ENCODE data around the gene KCNQ1.
A peak's percentile ranks its signal among the peaks of the same experiment; 100 is the strongest.

Gene KCNQ1

GRCh38 chr11:2868506-2869133 lies 423.8 kb downstream of the KCNQ1 start:
- no peaks in the 10 kb centered on the region for H3K36me3 ChIP-seq (ENCODE audit: insufficient read depth, low read length)
- no peak overlapping the region for H3K4me2 ChIP-seq (ENCODE audit: insufficient read depth, low read length)
- no peak overlapping the region for H3K27ac ChIP-seq (ENCODE audit: low read length)
- H3K4me3 ChIP-seq (ENCODE audit: low read depth in 1 of 2, low read length in 2 of 2): no peak overlapping the region
- H3K9me3 ChIP-seq (ENCODE audit: insufficient read depth, low read length, severe bottlenecking): no peaks in the 10 kb centered on the region
- ATAC-seq (ENCODE audit: insufficient read depth, low read depth) (no peak), DNase-seq (no peak)
- no peak overlapping the region for H3K9ac ChIP-seq (ENCODE audit: low read depth, low read length)
- H3K79me2 ChIP-seq (ENCODE audit: insufficient read depth, low read length): no peaks in the 10 kb centered on the region
- H3K27me3 ChIP-seq (ENCODE audit: insufficient read depth, low read length, poor library complexity): no peaks in the 10 kb centered on the region
- no peak overlapping the region for H2AFZ ChIP-seq (ENCODE audit: low read depth, low read length)
- no peak for TF ChIP-seq EZH2 (IDR thresholded peaks at IDR 0.05; ENCODE audit: borderline replicate concordance, low read depth, low read length, severe bottlenecking)
- TF ChIP-seq, protein P1, sequence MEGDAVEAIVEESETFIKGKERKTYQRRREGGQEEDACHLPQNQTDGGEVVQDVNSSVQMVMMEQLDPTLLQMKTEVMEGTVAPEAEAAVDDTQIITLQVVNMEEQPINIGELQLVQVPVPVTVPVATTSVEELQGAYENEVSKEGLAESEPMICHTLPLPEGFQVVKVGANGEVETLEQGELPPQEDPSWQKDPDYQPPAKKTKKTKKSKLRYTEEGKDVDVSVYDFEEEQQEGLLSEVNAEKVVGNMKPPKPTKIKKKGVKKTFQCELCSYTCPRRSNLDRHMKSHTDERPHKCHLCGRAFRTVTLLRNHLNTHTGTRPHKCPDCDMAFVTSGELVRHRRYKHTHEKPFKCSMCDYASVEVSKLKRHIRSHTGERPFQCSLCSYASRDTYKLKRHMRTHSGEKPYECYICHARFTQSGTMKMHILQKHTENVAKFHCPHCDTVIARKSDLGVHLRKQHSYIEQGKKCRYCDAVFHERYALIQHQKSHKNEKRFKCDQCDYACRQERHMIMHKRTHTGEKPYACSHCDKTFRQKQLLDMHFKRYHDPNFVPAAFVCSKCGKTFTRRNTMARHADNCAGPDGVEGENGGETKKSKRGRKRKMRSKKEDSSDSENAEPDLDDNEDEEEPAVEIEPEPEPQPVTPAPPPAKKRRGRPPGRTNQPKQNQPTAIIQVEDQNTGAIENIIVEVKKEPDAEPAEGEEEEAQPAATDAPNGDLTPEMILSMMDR (IDR thresholded peaks at IDR 0.05; ENCODE audit: borderline replicate concordance, extremely low read depth, low read length, poor library complexity, severe bottlenecking): no peak
- no peaks in the 10 kb centered on the region for H3K4me1 ChIP-seq (ENCODE audit: insufficient read depth, low read length)
- H4K20me1 ChIP-seq (ENCODE audit: insufficient read depth, low read length): no peaks in the 10 kb centered on the region

DNA sequence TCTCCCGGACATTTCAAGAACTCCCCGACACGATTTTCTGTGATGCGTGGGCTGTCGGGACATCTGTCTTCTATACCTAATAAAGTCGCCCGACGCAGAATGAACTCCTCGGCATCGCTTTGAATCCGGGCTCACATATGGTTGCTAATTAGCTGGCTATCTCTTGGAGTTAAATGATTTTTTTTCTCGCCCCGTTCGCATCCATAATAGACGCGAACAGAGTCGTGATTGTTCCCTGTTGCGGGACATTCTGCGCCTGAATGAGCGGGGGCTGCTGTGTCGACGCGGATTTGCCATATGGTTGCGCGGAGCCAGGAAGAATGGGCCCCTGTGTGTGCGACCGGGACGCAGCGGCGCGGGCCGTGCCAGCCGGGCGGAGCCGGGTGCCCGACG lies 424.3 kb downstream of the KCNQ1 start:
- Histone ChIP-seq H3K27ac (ENCODE audit: low read length) (no peak overlapping the region), H3K4me2 (ENCODE audit: insufficient read depth, low read length) (no peak overlapping the region), H3K79me2 (ENCODE audit: insufficient read depth, low read length) (no peaks in the 10 kb centered on the region), H2AFZ (ENCODE audit: low read depth, low read length) (no peak overlapping the region), H4K20me1 (ENCODE audit: insufficient read depth, low read length) (no peaks in the 10 kb centered on the region), H3K4me3 (ENCODE audit: low read depth in 1 of 2, low read length in 2 of 2) (no peak overlapping the region), H3K9ac (ENCODE audit: low read depth, low read length) (no peak overlapping the region), H3K27me3 (ENCODE audit: insufficient read depth, low read length, poor library complexity) (no peaks in the 10 kb centered on the region), H3K36me3 (ENCODE audit: insufficient read depth, low read length) (no peaks in the 10 kb centered on the region), H3K4me1 (ENCODE audit: insufficient read depth, low read length) (no peaks in the 10 kb centered on the region), H3K9me3 (ENCODE audit: insufficient read depth, low read length, severe bottlenecking) (no peaks in the 10 kb centered on the region)
- ATAC-seq (ENCODE audit: insufficient read depth, low read depth) (no peak), DNase-seq (no peak)
- TF ChIP-seq, protein P1 (IDR thresholded peaks at IDR 0.05; ENCODE audit: borderline replicate concordance, extremely low read depth, low read length, poor library complexity, severe bottlenecking): no peak
- no peak for TF ChIP-seq EZH2 (IDR thresholded peaks at IDR 0.05; ENCODE audit: borderline replicate concordance, low read depth, low read length, severe bottlenecking)

GRCh38 chr11:2869561-2870427 lies 425.0 kb downstream of the KCNQ1 start:
- Histone ChIP-seq H4K20me1 (ENCODE audit: insufficient read depth, low read length) (no peaks in the 10 kb centered on the region), H3K27me3 (ENCODE audit: insufficient read depth, low read length, poor library complexity) (no peaks in the 10 kb centered on the region), H3K4me3 (ENCODE audit: low read depth in 1 of 2, low read length in 2 of 2) (no peak overlapping the region), H2AFZ (ENCODE audit: low read depth, low read length) (no peak overlapping the region), H3K27ac (ENCODE audit: low read length) (no peak overlapping the region), H3K9ac (ENCODE audit: low read depth, low read length) (no peak overlapping the region), H3K9me3 (ENCODE audit: insufficient read depth, low read length, severe bottlenecking) (no peaks in the 10 kb centered on the region), H3K4me2 (ENCODE audit: insufficient read depth, low read length) (no peak overlapping the region), H3K79me2 (ENCODE audit: insufficient read depth, low read length) (no peaks in the 10 kb centered on the region), H3K4me1 (ENCODE audit: insufficient read depth, low read length) (no peaks in the 10 kb centered on the region), H3K36me3 (ENCODE audit: insufficient read depth, low read length) (no peaks in the 10 kb centered on the region)
- ATAC-seq (ENCODE audit: insufficient read depth, low read depth) (no peak), DNase-seq (no peak)
- TF ChIP-seq EZH2 (IDR thresholded peaks at IDR 0.05; ENCODE audit: borderline replicate concordance, low read depth, low read length, severe bottlenecking): no peak

GRCh38 chr11:2870460-2870859 lies 425.7 kb downstream of the KCNQ1 start:
- ATAC-seq (ENCODE audit: insufficient read depth, low read depth) (peak; percentile 44; the same call in 1 of the 3 replicates), DNase-seq (no peak)
- H3K27ac ChIP-seq (ENCODE audit: low read length): no peak overlapping the region
- no peak overlapping the region for H3K4me3 ChIP-seq (ENCODE audit: low read depth in 1 of 2, low read length in 2 of 2)
- no peaks in the 10 kb centered on the region for H3K79me2 ChIP-seq (ENCODE audit: insufficient read depth, low read length)
- H3K9ac ChIP-seq (ENCODE audit: low read depth, low read length): no peak overlapping the region
- H3K27me3 ChIP-seq (ENCODE audit: insufficient read depth, low read length, poor library complexity): no peaks in the 10 kb centered on the region
- H3K36me3 ChIP-seq (ENCODE audit: insufficient read depth, low read length): no peaks in the 10 kb centered on the region
- H3K9me3 ChIP-seq (ENCODE audit: insufficient read depth, low read length, severe bottlenecking): no peaks in the 10 kb centered on the region
- no peaks in the 10 kb centered on the region for H3K4me1 ChIP-seq (ENCODE audit: insufficient read depth, low read length)
- H2AFZ ChIP-seq (ENCODE audit: low read depth, low read length): no peak overlapping the region
- H4K20me1 ChIP-seq (ENCODE audit: insufficient read depth, low read length): no peaks in the 10 kb centered on the region
- TF ChIP-seq EZH2 (IDR thresholded peaks at IDR 0.05; ENCODE audit: borderline replicate concordance, low read depth, low read length, severe bottlenecking): no peak
- TF ChIP-seq, protein P1 (IDR thresholded peaks at IDR 0.05; ENCODE audit: borderline replicate concordance, extremely low read depth, low read length, poor library complexity, severe bottlenecking): peak; percentile 30
- H3K4me2 ChIP-seq (ENCODE audit: insufficient read depth, low read length): no peak overlapping the region
